Limb (tissue), 2 donors: ENCODE measurements around the gene SGO2.
A peak's percentile ranks its signal among the peaks of the same experiment; 100 is the strongest.

Source experiments
- DNase-seq, 2 donors: peaks; one replicate each; pipeline ENCODE4 v3.0.0-alpha.2; 2016; ENCODE audit errors: extremely low spot score in 2 of 2

SGO2 gene, protein sequence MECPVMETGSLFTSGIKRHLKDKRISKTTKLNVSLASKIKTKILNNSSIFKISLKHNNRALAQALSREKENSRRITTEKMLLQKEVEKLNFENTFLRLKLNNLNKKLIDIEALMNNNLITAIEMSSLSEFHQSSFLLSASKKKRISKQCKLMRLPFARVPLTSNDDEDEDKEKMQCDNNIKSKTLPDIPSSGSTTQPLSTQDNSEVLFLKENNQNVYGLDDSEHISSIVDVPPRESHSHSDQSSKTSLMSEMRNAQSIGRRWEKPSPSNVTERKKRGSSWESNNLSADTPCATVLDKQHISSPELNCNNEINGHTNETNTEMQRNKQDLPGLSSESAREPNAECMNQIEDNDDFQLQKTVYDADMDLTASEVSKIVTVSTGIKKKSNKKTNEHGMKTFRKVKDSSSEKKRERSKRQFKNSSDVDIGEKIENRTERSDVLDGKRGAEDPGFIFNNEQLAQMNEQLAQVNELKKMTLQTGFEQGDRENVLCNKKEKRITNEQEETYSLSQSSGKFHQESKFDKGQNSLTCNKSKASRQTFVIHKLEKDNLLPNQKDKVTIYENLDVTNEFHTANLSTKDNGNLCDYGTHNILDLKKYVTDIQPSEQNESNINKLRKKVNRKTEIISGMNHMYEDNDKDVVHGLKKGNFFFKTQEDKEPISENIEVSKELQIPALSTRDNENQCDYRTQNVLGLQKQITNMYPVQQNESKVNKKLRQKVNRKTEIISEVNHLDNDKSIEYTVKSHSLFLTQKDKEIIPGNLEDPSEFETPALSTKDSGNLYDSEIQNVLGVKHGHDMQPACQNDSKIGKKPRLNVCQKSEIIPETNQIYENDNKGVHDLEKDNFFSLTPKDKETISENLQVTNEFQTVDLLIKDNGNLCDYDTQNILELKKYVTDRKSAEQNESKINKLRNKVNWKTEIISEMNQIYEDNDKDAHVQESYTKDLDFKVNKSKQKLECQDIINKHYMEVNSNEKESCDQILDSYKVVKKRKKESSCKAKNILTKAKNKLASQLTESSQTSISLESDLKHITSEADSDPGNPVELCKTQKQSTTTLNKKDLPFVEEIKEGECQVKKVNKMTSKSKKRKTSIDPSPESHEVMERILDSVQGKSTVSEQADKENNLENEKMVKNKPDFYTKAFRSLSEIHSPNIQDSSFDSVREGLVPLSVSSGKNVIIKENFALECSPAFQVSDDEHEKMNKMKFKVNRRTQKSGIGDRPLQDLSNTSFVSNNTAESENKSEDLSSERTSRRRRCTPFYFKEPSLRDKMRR

DNA sequence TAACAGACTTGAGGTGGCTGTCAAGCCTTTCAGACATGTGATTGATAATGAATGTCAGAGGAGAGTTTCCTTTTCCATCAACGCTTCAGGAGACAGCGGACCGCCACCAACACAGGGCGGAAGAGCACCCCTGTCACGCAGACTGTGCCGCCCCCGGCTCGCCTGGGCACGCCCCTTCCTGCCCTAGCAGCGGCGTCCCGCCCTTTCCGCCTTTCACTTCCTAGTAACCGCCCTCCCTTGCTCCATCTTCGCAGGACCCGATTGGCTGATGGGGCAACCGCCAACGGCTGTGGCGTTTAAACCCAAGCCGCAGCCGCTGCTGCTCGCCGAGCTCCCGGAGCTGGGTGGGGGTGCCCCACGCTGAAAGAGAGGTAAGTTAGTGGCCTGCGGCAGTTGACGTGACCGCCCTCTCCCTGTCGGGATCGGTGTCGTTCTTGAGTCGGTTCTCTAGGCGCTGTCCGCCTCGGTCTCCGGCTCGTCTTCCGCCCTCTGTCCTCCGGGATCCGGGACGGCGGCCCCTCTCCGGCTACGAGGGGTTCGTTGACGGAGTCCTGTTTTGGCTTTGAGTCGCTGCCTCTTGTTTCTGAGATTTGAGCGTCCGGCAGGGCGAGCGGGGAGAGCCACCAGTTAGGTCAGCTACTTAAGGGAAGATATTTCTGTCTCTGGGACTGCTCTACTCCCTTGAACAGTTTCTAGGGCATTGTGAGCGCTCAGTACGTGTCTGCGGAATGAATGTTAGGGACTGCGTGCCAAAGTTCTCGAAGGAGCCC lies at the start of gene SGO2:
TSS of gene SGO2 (plus strand) at position 326 of the 770 bp plus-strand sequence. CDS start 6,769 bp downstream, outside the sequence.
- peak; percentile 94 to 98 for DNase-seq

DNA sequence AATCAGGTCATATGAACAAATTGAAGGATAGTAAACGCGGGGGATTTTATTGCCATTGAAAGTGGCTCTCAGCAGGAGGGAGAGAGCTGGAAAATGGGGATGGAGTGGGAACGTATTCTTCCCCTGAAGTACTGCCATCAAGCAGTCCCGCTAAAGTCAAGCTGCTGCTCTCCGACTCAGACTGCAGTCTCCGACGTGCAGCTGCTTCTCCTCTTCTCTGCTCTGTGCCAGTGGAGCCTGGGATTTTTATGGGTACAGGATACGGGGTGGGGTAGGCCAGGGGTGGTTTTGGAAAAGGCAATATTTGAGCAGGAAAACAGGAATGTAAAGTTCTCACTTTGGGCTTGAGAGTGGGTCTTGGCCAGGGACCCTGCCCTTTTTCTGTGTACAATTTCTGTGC lies 49.2 kb upstream of the SGO2 start:
- no peak for DNase-seq

DNA sequence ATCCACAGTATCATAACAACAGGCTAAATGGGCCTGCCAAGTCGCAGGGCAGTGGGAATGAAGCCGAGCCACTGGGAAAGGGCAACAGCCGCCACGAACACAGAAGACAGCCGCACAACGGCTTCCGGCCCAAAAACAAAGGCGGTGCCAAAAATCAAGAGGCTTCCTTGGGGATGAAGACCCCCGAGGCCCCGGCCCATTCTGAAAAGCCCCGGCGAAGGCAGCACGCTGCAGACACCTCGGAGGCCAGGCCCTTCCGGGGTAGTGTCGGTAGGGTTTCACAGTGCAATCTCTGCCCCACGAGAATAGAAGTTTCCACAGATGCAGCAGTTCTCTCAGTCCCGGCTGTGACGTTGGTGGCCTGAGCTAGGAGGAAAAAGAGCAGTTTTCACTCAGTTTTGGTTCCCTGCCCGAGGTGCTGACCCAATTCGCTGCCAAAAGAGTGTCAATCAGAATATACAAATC lies 48.3 kb upstream of the SGO2 start:
- DNase-seq: no peak

DNA sequence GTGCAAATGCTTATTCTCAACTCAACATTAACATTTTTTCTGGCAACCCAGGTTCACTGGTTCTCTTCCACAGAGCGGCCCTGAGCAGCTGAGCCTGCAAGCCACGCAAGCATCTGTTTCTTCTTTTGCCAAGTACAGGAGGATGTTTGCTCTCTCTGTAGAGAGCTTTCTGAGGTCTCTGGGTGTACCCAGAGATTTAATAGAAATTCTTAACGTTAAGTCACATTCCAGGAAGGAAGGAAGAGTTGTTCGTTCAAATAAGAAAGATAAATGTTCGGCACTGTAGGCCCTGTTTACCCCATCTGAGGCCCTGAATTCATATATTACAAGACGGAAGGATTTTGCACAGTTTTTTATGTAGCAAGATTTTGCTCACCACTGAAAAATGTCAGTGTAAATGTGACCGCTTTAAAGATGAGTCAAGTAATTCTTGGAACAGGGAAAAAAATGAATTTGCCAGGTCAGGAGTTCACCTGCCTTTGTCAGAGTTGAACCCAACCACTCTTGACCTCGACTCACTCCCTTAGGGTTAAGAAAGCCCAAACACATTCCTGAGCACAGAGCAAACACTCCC lies 46.2 kb upstream of the SGO2 start:
- DNase-seq: peak in 1 of 2 donors; percentile 48

DNA sequence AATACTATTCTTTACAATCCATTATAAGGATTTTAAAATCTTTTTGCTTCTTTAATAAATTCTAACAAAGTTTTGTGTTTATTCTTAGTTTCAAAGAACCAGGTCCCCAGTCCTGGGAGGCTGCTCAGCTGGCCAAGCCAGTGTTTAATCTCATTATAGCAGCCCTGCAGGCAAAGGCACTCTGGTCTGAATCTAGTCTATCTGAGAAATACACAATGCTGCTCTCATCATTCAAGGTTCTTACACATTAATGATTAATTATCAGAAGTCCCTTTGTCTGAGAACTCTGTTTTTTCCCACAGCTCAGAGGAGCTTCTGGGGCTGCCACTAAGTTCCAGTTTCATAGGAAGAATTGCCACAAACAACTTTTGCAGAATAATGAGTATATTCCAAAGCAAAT lies 43.8 kb upstream of the SGO2 start:
- DNase-seq: no peak

DNA sequence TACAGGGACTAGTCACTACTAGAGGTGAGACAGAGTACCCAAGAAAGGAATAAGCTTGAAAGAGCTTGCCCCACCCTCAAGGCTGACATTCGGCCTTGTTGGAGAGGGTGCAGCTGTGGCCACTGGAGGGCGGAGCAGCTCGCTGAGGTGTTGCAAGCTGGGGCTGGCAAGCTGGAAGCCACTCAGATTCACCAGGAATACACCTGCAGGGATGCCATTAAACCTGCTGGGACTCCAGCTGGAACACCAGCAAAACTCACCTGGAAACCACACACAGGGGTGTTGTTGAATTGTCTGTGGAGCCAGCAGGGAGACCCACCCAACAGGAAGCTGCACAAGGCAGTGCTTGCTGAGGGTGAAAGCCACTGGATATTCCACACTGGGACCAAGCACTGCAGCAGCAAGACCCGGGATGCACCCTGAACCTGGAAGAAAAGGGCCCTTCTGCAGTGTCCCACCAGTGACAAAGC lies 42.2 kb upstream of the SGO2 start:
- no peak for DNase-seq

DNA sequence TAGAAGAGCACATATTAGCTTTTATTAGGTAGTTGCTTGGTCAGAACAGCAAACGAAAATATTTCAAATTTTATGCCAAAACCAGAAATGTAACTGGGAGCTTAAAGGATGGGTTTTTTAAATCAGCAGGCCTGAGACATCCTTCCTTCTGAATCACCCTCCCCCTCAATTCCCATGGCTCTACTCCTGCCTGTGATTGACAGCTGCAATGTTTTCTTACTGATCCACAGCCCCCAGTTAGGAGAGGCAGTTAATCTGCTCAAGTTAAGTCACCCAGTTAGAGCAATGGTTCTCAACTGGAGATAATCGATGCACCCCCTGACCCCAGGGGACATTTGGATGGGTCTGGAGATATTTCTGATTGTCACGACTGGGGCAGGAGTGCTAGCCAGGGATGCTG lies 41.1 kb upstream of the SGO2 start:
- DNase-seq: no peak

DNA sequence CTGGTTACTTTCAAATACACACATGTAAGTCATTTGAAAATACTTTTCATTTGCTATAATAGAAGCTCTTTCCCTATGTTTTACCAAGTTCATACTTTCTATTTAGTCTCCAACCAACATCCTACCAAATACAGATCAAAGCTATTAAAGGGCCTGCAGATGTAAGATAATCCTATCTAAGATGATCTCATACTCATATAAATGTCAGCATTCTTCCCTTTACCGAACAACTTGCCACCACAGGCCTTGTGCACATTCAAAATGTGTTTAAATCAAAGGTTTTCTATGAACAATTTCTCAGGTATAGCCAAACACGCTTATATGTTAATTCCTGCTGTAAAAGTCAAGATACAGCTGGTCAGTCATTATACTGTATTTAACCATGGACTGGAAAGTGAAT lies 39.5 kb upstream of the SGO2 start:
- DNase-seq: no peak

DNA sequence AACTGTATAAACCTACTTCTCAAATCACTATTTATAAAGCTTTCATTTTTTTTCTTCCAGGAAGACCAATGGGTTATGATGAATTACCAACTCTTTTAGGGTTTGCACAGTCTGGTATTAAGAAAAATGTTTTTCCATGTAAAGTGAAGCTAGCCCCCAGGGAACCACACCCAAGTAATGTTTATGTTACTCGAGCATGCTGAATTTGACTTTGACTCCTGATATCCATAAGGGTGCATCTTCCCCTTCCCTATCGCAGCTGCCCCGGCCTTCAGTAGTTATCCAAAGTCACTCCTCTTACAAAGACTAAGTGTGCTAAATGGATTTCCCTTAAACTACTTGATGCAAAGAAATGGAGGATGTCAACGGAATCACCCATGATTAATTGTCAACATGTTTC lies 37.8 kb upstream of the SGO2 start:
- DNase-seq: no peak

DNA sequence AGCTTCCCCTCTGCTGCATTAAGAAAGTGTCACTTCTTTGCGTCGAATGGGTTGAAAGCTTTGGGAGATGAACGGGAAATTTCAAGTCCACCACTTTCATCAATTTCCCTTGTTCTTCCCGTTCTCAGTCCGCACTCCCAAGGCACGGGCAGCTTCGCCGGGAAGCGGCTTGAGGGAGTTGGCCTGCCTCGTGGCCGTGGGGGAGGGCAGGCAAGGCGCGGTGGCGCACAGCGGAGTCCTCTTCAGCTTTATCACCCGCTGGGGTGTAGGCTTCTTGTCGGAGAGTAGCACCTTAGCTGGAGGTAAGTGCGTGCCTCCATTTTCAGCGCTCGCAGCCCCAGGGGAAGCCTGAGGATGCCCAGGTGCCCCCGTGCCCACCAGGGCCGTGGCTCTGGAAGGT lies 36.0 kb upstream of the SGO2 start:
- DNase-seq: no peak

DNA sequence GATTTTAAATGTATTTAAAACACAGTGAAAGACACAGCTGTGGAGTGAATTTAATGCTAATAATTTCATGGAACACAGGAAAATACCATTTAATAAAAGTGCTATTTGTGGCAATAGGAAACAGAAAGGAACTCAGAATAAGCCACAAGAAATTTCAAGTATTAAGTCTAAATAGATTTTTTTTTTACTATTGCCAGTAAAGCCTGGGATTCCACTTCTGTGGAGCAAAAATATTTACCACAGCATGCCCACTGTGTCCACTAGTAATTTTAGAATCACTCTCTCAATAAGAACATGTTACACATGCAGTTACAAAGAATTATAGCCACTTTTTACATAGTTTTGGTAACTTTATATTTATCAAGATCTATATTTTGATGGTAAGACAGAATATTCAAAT lies 33.4 kb upstream of the SGO2 start:
- DNase-seq: no peak

DNA sequence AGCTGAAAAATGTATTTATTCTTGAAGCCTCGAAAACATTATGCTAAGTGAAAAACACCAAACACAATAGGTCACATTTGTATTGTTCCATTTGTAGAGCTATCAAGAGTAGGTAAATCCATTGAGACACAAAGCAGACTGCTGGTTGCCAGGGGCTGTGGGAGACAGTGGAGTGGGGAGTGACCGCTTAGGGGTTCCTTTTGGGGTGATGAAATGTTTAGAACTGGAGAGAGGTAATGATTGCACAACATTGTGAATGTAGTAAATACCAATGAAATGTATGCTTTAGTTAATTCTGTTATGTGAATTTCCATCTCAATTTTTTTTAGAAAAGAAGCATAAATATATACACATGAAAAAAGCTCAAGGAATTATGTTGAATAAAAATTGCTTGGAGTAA lies 32.0 kb upstream of the SGO2 start:
- DNase-seq: no peak

DNA sequence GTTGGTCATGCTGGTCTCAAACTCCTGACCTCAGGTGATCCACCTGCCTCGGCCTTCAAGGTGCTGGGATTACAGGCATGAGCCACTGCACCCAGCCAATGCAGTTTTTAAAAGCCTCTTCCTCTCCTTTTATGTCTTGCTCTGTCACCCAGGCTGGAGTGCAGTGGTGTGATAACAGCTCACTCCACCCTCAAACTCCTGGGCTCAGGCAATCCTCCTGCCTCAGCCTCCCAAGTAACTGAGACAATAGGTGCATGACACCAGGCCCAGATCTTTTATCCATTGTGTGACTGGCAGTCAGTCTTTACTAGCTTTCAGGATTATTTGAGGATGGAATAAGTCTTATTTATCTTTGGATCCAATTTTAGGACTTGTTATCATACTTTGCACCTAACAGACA lies 29.3 kb upstream of the SGO2 start:
- DNase-seq: no peak

DNA sequence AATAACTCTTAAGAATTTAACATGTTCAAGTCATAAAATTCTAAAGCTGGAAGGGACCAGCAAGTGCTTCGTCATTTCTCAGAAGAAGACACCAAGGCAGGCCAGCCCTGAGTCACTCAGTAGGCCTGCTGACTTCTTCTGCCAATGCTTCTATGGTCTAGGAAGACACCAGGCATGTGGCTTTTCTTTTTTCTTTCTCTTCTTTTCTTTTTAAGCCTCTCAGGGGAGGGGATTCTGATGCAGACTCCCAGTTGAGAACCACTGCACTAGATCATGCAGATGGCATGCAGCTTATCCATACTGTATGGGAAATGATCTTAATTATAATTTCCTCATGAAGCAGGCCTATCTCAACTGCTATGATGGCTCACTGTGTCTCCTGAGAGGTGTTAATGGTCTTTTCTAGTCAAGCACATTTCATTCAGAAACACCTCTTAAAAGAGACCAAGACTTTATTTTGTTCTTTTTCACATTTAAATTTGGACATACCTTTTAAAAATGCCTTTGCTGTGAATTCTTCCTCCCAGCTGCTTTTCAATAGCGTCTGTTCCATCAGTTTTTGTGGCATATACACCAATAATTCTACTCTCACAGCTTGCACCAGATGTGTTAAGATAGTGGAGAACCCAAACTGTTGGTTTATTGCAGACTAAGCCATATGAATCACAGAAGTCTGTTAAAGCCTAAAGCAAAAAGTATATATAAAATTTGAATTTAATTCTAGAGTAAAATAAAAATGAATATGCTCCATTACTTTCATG lies 27.4 kb upstream of the SGO2 start:
- no peak for DNase-seq

DNA sequence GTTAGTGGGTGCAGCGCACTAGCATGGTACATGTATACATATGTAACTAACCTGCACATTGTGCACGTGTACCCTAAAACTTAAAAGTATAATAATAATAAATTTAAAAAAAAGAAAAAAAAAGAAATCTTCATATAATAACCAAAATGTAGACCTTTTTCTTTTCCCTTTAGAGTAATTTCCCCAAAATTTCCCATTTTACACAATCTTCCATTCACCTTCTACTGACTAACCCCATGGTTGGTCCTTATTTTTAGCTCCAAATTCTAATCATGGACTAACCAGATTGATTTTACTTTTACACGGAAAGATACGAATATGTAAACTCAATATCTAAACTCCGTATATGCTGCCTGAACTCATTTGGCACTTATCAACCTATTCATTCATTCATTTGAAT lies 23.8 kb upstream of the SGO2 start:
- DNase-seq: no peak

DNA sequence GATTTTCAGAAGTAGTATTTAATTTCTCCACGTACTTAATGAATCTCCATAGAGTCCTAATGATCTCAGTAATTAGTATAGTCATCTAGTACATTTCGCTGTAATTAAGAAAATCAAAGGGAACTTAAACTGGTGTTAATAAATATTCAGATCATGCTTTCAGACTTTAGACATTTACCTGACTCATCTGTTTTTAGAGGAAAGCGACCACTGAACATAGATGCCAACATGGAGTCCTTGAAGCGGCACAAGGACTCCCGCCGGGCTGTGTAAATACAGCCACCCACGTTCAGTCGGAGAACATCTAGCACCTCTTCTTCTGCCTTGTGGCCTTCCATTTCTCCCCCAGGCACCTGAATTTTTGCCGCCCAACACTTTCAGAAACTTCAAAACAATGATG lies 19.3 kb upstream of the SGO2 start:
- no peak for DNase-seq

DNA sequence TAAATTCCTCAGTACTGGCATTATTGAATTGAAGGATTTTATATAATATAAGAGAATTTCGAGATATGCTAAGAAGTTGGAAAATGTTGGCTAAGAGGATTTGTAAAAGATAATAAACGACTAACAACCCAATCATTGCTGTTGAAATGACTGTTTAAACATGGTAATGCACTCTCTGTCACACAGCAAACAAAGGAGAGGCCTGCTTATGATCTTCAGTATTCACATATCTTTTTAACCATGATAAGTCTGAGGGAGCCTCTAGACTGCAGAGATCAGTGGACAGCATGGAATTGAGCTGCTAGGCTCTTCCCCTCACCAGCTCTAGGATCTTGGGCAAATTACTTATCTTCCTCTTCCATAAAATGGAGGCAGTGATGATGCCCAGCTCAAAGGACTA lies 18.8 kb upstream of the SGO2 start:
- DNase-seq: no peak

DNA sequence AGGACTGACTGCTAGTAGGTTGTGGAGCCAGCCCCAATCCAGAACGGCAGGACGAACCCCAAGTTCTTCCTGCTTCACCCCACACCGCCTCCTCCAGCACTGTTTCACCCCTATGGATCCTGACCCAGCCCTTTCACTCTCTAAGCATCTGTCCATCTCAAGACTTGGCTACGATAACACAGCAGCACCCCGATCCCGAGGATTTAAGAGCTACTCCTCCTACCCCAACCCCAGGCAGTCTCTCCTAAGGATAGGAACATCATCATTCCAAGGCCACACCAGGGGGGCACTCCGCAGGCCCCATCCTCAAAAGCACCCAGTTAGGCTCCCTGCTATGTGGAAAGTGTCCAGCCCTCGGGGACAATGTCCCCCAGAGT lies 16.8 kb upstream of the SGO2 start:
- DNase-seq: no peak

DNA sequence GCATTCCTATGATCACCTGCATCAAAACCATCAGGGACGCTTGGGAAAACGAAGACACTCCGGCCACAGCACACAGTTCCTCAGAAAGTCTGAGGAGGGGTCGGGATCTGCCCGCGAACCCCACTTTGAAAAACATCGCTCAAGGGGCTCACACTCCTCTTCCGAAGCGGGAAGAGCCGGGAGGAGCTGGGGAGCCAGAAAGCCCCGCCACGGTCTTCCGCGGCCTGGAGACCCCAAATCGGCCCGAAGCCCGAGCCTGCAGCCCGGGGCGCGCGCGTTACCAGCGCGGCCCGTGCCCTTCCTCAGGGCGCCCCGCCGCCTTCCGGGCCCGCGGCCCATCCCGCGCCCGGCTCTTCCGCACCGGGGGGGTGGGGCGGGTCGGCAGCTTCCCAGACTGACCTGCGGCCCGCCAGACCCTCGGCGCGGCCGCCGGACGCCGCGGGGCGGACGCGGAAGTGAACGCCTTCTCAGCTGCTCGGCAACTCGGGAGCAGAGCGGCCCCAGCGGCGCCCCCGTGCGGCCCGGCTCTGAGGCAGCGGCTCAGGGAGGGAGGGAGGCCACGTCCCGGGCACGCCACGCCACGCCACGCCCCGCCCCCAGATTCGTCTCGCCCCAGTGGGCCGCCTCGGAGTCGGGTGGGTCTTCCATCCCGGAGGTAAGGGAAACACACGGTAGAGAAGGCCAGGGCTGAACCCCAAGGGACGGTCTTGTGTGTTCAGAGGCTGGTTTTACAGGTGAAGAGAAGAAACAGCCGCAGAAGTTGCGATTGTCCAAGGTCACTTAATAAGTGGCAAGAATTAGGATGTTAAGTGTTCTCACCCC lies 16.2 kb upstream of the SGO2 start, which contains the start of gene KCTD18:
TSS of gene KCTD18 (minus strand) at position 457 of the 822 bp plus-strand sequence. CDS start 3,052 bp downstream, outside the sequence.
- peak; percentile 86 to 94 for DNase-seq
